ENCODE data around the gene RASSF8. TPM values are rescaled to one million over a fixed set of nuclear protein-coding genes. Genes with fewer than 3 reads are reported as not detected.

RASSF8 gene
- polyA plus RNA-seq, 1 donor (not counting 4 experiments of a cell fraction or from before 2014, with no cell fraction given): 10.5 TPM

DNA sequence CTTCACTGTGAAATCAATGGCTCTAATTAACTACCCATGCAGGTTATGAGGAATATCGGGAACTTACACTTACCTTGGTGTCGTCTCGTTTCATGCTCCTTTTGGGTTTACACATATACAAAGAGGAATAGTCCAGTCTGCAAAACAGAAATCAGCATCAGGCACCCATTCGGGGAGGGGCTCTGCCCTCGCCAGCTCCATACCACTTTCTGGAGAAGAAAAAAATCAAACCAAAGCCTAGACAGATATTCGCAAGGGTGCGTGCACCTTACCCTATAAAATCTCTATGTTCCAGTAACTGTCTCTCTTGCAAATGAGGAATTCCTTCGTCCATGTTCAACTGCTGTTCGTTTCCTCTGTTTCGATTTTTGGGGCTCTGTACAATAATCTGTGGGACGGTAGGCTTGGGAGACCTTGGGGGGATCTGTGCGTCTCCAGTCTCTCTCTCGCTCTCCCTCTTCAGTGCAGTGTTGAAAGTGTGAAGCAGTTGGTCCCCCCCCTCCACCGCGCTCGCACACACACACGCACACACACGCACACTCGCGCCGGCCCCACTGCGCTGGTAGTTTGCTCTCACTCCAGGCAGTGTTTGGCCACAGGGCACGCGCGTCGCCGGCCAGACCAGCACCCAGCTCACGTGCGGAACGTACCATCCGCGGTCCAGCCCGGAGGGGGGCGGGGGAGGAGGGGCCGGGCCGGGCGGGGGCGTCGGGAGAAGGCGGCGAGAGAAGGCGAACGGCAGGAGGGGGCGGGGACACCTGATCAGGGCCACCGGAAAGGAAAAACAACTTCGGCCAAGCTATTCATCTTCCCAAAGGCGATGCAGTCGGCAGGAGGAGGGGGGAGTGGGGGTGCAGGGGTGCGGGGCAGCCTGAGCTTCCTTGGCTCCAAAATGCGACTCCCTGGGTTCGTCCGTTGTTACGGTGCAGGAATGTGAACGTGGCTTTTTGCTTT is 166.2 kb downstream of the RASSF8 start, which contains the start of gene BHLHE41:
BHLHE41 (minus strand) TSS at position 592 of the 954 bp plus-strand sequence; CDS start at position 334, 258 bp downstream.
- Histone ChIP-seq H3K27me3 (ENCODE audit: control insufficient read depth, extremely low read depth, insufficient read depth, low read length) (peaks cover 21% of the 10 kb centered on the region), H3K9me3 (ENCODE audit: control insufficient read depth, low read depth, low read length) (no peaks in the 10 kb centered on the region), H3K4me3 (ENCODE audit: control insufficient read depth in 2 of 3, extremely low read depth in 1 of 3, insufficient read depth in 2 of 3, low read depth in 1 of 3, low read length in 3 of 3) (peak within 1 kb of the TSS; percentile 51 to 75 (median 74)), H4K20me1 (ENCODE audit: control insufficient read depth, extremely low read depth, insufficient read depth, low read length) (no peaks in the 10 kb centered on the region), H3K9me1 (ENCODE audit: control insufficient read depth, extremely low read depth, insufficient read depth, low read length) (no peaks in the 10 kb centered on the region), H3K9ac (ENCODE audit: control insufficient read depth, extremely low read depth, insufficient read depth, low read length) (peak within 1 kb of the TSS; percentile 88), H3K4me2 (ENCODE audit: control insufficient read depth, extremely low read depth, insufficient read depth, low read depth, low read length) (peak within 1 kb of the TSS; percentile 99), H2AFZ (ENCODE audit: control insufficient read depth, low read length) (peak within 1 kb of the TSS; percentile 85), H3K27ac (ENCODE audit: control insufficient read depth, insufficient read depth, low read length) (peak within 1 kb of the TSS; percentile 74), H3K36me3 (ENCODE audit: control insufficient read depth in 2 of 2, extremely low read depth in 1 of 2, insufficient read depth in 2 of 2, low read length in 2 of 2) (no peaks in the 10 kb centered on the region), H3K4me1 (ENCODE audit: control insufficient read depth, extremely low read depth, insufficient read depth, low read length) (peaks cover 18% of the 10 kb centered on the region), H3K79me2 (ENCODE audit: control insufficient read depth, insufficient read depth, low read length) (no peaks in the 10 kb centered on the region)
- dilution Hi-C loops (cut with MboI; ENCODE audit: extremely low pct_ligation_motif_present, low sequenced_read_pairs): no loop called here
- FAIRE-seq (no peak), DNase-seq (ENCODE audit: low read depth, low spot score) (no peak)
- peak; percentile 89 for TF ChIP-seq EZH2 (IDR thresholded peaks at IDR 0.05; ENCODE audit: low read length)
- TF ChIP-seq, protein P1, sequence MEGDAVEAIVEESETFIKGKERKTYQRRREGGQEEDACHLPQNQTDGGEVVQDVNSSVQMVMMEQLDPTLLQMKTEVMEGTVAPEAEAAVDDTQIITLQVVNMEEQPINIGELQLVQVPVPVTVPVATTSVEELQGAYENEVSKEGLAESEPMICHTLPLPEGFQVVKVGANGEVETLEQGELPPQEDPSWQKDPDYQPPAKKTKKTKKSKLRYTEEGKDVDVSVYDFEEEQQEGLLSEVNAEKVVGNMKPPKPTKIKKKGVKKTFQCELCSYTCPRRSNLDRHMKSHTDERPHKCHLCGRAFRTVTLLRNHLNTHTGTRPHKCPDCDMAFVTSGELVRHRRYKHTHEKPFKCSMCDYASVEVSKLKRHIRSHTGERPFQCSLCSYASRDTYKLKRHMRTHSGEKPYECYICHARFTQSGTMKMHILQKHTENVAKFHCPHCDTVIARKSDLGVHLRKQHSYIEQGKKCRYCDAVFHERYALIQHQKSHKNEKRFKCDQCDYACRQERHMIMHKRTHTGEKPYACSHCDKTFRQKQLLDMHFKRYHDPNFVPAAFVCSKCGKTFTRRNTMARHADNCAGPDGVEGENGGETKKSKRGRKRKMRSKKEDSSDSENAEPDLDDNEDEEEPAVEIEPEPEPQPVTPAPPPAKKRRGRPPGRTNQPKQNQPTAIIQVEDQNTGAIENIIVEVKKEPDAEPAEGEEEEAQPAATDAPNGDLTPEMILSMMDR (optimal IDR thresholded peaks at IDR 0.05 in 1 of 3, IDR thresholded peaks at IDR 0.05 in 1 of 3, conservative IDR thresholded peaks at IDR 0.05 in 1 of 3; ENCODE audit: extremely low read depth in 1 of 3, insufficient read depth in 2 of 3, low read length in 3 of 3): no peak

- Histone ChIP-seq H3K4me3 (ENCODE audit: control insufficient read depth in 2 of 3, extremely low read depth in 1 of 3, insufficient read depth in 2 of 3, low read depth in 1 of 3, low read length in 3 of 3) (peak overlapping the region; percentile 51 to 75 (median 74)), H3K9ac (ENCODE audit: control insufficient read depth, extremely low read depth, insufficient read depth, low read length) (peak overlapping the region; percentile 88), H3K36me3 (ENCODE audit: control insufficient read depth in 2 of 2, extremely low read depth in 1 of 2, insufficient read depth in 2 of 2, low read length in 2 of 2) (no peaks in the 10 kb centered on the region), H3K9me3 (ENCODE audit: control insufficient read depth, low read depth, low read length) (no peaks in the 10 kb centered on the region), H3K4me2 (ENCODE audit: control insufficient read depth, extremely low read depth, insufficient read depth, low read depth, low read length) (peak overlapping the region; percentile 99), H3K27ac (ENCODE audit: control insufficient read depth, insufficient read depth, low read length) (peak overlapping the region; percentile 74), H3K27me3 (ENCODE audit: control insufficient read depth, extremely low read depth, insufficient read depth, low read length) (peaks cover 21% of the 10 kb centered on the region), H4K20me1 (ENCODE audit: control insufficient read depth, extremely low read depth, insufficient read depth, low read length) (no peaks in the 10 kb centered on the region), H3K4me1 (ENCODE audit: control insufficient read depth, extremely low read depth, insufficient read depth, low read length) (peaks cover 18% of the 10 kb centered on the region), H3K79me2 (ENCODE audit: control insufficient read depth, insufficient read depth, low read length) (no peaks in the 10 kb centered on the region), H2AFZ (ENCODE audit: control insufficient read depth, low read length) (peak overlapping the region; percentile 85), H3K9me1 (ENCODE audit: control insufficient read depth, extremely low read depth, insufficient read depth, low read length) (no peaks in the 10 kb centered on the region)
- TF ChIP-seq, protein P1 (optimal IDR thresholded peaks at IDR 0.05 in 1 of 3, IDR thresholded peaks at IDR 0.05 in 1 of 3, conservative IDR thresholded peaks at IDR 0.05 in 1 of 3; ENCODE audit: extremely low read depth in 1 of 3, insufficient read depth in 2 of 3, low read length in 3 of 3): no peak
- TF ChIP-seq EZH2 (IDR thresholded peaks at IDR 0.05; ENCODE audit: low read length): no peak
- FAIRE-seq (peak; percentile 61), DNase-seq (ENCODE audit: low read depth, low spot score) (peak; percentile 63)
- dilution Hi-C loops (cut with MboI; ENCODE audit: extremely low pct_ligation_motif_present, low sequenced_read_pairs): no loop called here
These were observed 167.2 kb downstream of the RASSF8 start for GRCh38 chr12:26125400-26126339.

Data from keratinocyte (primary cell).